ENCODE data around the gene DSCAML1. TPM values are rescaled to one million over a fixed set of nuclear protein-coding genes. Genes with fewer than 3 reads are reported as not detected.

The DSCAML1 gene
- total RNA-seq, 1 donor from 2014 or later: 0.16 TPM

- no peak overlapping the region for H2AFZ ChIP-seq (ENCODE audit: low read depth, low read length)
- H3K27me3 ChIP-seq (ENCODE audit: insufficient read depth, low read length): peaks cover 11% of the 10 kb centered on the region
- Mint-ChIP-seq H3K27ac (ENCODE audit: unreplicated experiment) (no peak overlapping the region), H3K27me3 (ENCODE audit: low read depth, unreplicated experiment) (peaks cover 63% of the 10 kb centered on the region), H3K36me3 (ENCODE audit: low read depth, unreplicated experiment) (no peaks in the 10 kb centered on the region), H3K4me1 (ENCODE audit: low read depth, unreplicated experiment) (no peaks in the 10 kb centered on the region), H3K9me3 (ENCODE audit: unreplicated experiment) (no peaks in the 10 kb centered on the region), H3K4me3 (ENCODE audit: unreplicated experiment) (no peak overlapping the region)
- TF ChIP-seq EZH2 (IDR thresholded peaks at IDR 0.05; ENCODE audit: insufficient read depth, low read length): no peak
- TF ChIP-seq CTCF (IDR thresholded peaks at IDR 0.05; ENCODE audit: insufficient read depth, low read depth, low read length): peak; percentile 90
- peak overlapping the region; percentile 56 for H3K4me2 ChIP-seq (ENCODE audit: low read length)
- peak; percentile 64 for FAIRE-seq
- no peaks in the 10 kb centered on the region for H3K9me3 ChIP-seq (ENCODE audit: insufficient read depth, low read depth, low read length)
- no peak overlapping the region for H3K27ac ChIP-seq (ENCODE audit: low read depth, low read length)
- H3K9ac ChIP-seq (ENCODE audit: low read length): no peak overlapping the region
- DNase-seq (ENCODE audit: low read depth): no peak
- H3K36me3 ChIP-seq (ENCODE audit: insufficient read depth, low read length): no peaks in the 10 kb centered on the region
- H4K20me1 ChIP-seq (ENCODE audit: insufficient read depth, low read length): no peaks in the 10 kb centered on the region
- no peaks in the 10 kb centered on the region for H3K4me1 ChIP-seq (ENCODE audit: insufficient read depth, low read length)
- H3K79me2 ChIP-seq (ENCODE audit: insufficient read depth, low read length): no peaks in the 10 kb centered on the region
- no peak overlapping the region for H3K4me3 ChIP-seq (ENCODE audit: insufficient read depth, low read depth, low read length)
Observed at GRCh38 chr11:117426297-117426685, 370.7 kb downstream of the DSCAML1 start.

GRCh38 chr11:117425679-117426296, 371.2 kb downstream of the DSCAML1 start:
- no peak overlapping the region for H2AFZ ChIP-seq (ENCODE audit: low read depth, low read length)
- no peaks in the 10 kb centered on the region for H3K4me1 Mint-ChIP-seq (ENCODE audit: low read depth, unreplicated experiment)

More at GRCh38 chr11:117425679-117426296, 371.2 kb downstream of the DSCAML1 start:
- Histone ChIP-seq H4K20me1 (ENCODE audit: insufficient read depth, low read length) (no peaks in the 10 kb centered on the region), H3K27me3 (ENCODE audit: insufficient read depth, low read length) (peaks cover 11% of the 10 kb centered on the region), H3K79me2 (ENCODE audit: insufficient read depth, low read length) (no peaks in the 10 kb centered on the region), H3K27ac (ENCODE audit: low read depth, low read length) (no peak overlapping the region), H3K9ac (ENCODE audit: low read length) (no peak overlapping the region), H3K4me1 (ENCODE audit: insufficient read depth, low read length) (no peaks in the 10 kb centered on the region), H3K4me3 (ENCODE audit: insufficient read depth, low read depth, low read length) (no peak overlapping the region), H3K9me3 (ENCODE audit: insufficient read depth, low read depth, low read length) (no peaks in the 10 kb centered on the region), H3K4me2 (ENCODE audit: low read length) (peak overlapping the region; percentile 56), H3K36me3 (ENCODE audit: insufficient read depth, low read length) (no peaks in the 10 kb centered on the region)
- TF ChIP-seq EZH2 (IDR thresholded peaks at IDR 0.05; ENCODE audit: insufficient read depth, low read length) (no peak), CTCF (IDR thresholded peaks at IDR 0.05; ENCODE audit: insufficient read depth, low read depth, low read length) (no peak)
- no peak for FAIRE-seq
- Mint-ChIP-seq H3K27me3 (ENCODE audit: low read depth, unreplicated experiment) (peaks cover 58% of the 10 kb centered on the region), H3K27ac (ENCODE audit: unreplicated experiment) (no peak overlapping the region), H3K4me3 (ENCODE audit: unreplicated experiment) (no peak overlapping the region), H3K36me3 (ENCODE audit: low read depth, unreplicated experiment) (no peaks in the 10 kb centered on the region), H3K9me3 (ENCODE audit: unreplicated experiment) (no peaks in the 10 kb centered on the region)
- no peak for DNase-seq (ENCODE audit: low read depth)
